Esophagus muscularis mucosa (tissue), 3 donors: ENCODE data around the gene STAT3.
"Not testable (repeated sequence)": the region's sequence is repeated elsewhere in the genome, so short reads cannot be mapped to it uniquely, and the experiment has no call there.

Source experiments
- CTCF ChIP-seq, 3 experiments: fragments of 200-600 bp in 2 of 3; fragments of 450-650 bp in 1 of 3; sonication (generic) in 2 of 3; IDR thresholded peaks; one replicate each; pipeline ENCODE4 v1.5.1; 2017 to 2019; ENCODE audit warnings: antibody characterized with exemption in 3 of 3, mild to moderate bottlenecking in 2 of 3, moderate library complexity in 1 of 3
- POLR2A ChIP-seq: fragments of 450-650 bp; IDR thresholded peaks from one replicate; pipeline ENCODE4 v1.6.1; 2017; ENCODE audit warnings: antibody characterized with exemption, moderate library complexity, mild to moderate bottlenecking, low read depth

DNA sequence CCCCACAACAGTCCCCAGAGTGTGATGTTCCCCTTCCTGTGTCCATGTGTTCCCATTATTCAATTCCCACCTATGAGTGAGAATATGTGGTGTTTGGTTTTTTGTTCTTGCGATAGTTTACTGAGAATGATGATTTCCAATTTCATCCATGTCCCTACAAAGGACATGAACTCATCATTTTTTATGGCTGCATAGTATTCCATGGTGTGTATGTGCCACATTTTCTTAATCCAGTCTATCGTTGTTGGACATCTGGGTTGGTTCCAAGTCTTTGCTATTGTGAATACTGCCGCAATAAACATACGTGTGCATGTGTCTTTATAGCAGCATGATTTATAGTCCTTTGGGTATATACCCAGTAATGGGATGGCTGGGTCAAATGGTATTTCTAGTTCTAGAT, 123.9 kb downstream of the STAT3 start:
- not testable (repeated sequence) for TF ChIP-seq CTCF (IDR thresholded peaks at IDR 0.05); POLR2A
